Raji (cell line): ENCODE data around the gene CRYBG1.

ENCODE experiments used
- POLR2A ChIP-seq: IDR thresholded peaks from 2 replicates; pipeline ENCODE4 v1.6.1; 2011; ENCODE audit warnings: low read depth, low read length, control low read depth; ENCODE audit not compliant: insufficient read depth

CRYBG1 gene

GRCh38 chr6:106490974-106491373, 130.5 kb downstream of the CRYBG1 start:
- no peak for TF ChIP-seq POLR2A

- TF ChIP-seq POLR2A, result no peak
Observed at GRCh38 chr6:106495014-106495413, 134.5 kb downstream of the CRYBG1 start.

GRCh38 chr6:106496823-106497222, 136.3 kb downstream of the CRYBG1 start:
- TF ChIP-seq POLR2A, result no peak

- TF ChIP-seq POLR2A, result no peak
Observed at GRCh38 chr6:106501960-106502371, 141.4 kb downstream of the CRYBG1 start.

- no peak for TF ChIP-seq POLR2A
Observed at GRCh38 chr6:106502559-106502958, 142.0 kb downstream of the CRYBG1 start.

GRCh38 chr6:106508277-106508676, 147.8 kb downstream of the CRYBG1 start:
- TF ChIP-seq POLR2A, result no peak

GRCh38 chr6:106508834-106509233, 148.3 kb downstream of the CRYBG1 start:
- no peak for TF ChIP-seq POLR2A

GRCh38 chr6:106509420-106510089, 149.0 kb downstream of the CRYBG1 start:
- no peak for TF ChIP-seq POLR2A

GRCh38 chr6:106510090-106510970, 149.8 kb downstream of the CRYBG1 start:
- TF ChIP-seq POLR2A, result peak; percentile 66

- TF ChIP-seq POLR2A, result no peak
Observed at GRCh38 chr6:106511288-106512047, 151.0 kb downstream of the CRYBG1 start.

GRCh38 chr6:106512048-106512967, 151.8 kb downstream of the CRYBG1 start:
- no peak; the same call in 1 of the 2 replicates for TF ChIP-seq POLR2A

GRCh38 chr6:106512968-106513574, 152.6 kb downstream of the CRYBG1 start:
- TF ChIP-seq POLR2A, result peak; percentile 48; the same call in 1 of the 2 replicates

GRCh38 chr6:106513808-106514582, 153.5 kb downstream of the CRYBG1 start:
- peak; percentile 27; the same call in 1 of the 2 replicates for TF ChIP-seq POLR2A
